Activated CD8-positive, alpha-beta T cell treated with anti-CD3 and anti-CD28 coated beads, Interleukin-2, amount 10 ng/mL, durations not matched to agents 7 days and 5 days (primary cell): ENCODE data around the gene GOLGA6A. TPM values are rescaled to one million over a fixed set of nuclear protein-coding genes. Genes with fewer than 3 reads are reported as not detected.

Experiments used
- ATAC-seq: fragments of 150-1000 bp; cut with Tn5 transposase; one replicate; pipeline ENCODE4 v1.10.0; 2021; ENCODE audit warnings: moderate library complexity
- CTCF ChIA-PET: fragments of 350-600 bp; sonication (Branson Sonifier 250); formaldehyde crosslinking; loops from one replicate; lab custom pipeline; 2021; ENCODE audit warnings: antibody characterized with exemption; lab: Charles Lee
- POLR2A ChIA-PET: fragments of 350-600 bp; sonication (Branson Sonifier 250); formaldehyde crosslinking; loops from one replicate; lab custom pipeline; 2021; ENCODE audit warnings: antibody characterized with exemption; lab: Charles Lee
- DNase-seq: peaks from one replicate; pipeline ENCODE4 v3.0.0-alpha.2; 2020
- H3K27ac Mint-ChIP-seq: one replicate; pipeline ENCODE4 v1.8.0; 2021; ENCODE audit warnings: mild to moderate bottlenecking, mixed read lengths
- H3K27me3 Mint-ChIP-seq: one replicate; pipeline ENCODE4 v1.8.0; 2021; ENCODE audit warnings: low read depth, mixed read lengths
- H3K36me3 Mint-ChIP-seq: one replicate; pipeline ENCODE4 v1.8.0; 2021; ENCODE audit warnings: low read depth, mixed read lengths
- H3K4me1 Mint-ChIP-seq: one replicate; pipeline ENCODE4 v1.8.0; 2021; ENCODE audit warnings: low read depth, mixed read lengths
- H3K4me3 Mint-ChIP-seq: one replicate; pipeline ENCODE4 v1.8.0; 2021; ENCODE audit warnings: mild to moderate bottlenecking, mixed read lengths
- H3K9me3 Mint-ChIP-seq: one replicate; pipeline ENCODE4 v1.8.0; 2022; ENCODE audit warnings: mixed read lengths; ENCODE audit not compliant: insufficient read depth
- total RNA-seq, 2 experiments: library from RNA; stranded (reverse); gene quantifications; one replicate each; pipeline ENCODE4 v1.2.3, GENCODE V29; 2021

Gene GOLGA6A
- total RNA-seq, 2 experiments from 2014 or later: not detected

DNA sequence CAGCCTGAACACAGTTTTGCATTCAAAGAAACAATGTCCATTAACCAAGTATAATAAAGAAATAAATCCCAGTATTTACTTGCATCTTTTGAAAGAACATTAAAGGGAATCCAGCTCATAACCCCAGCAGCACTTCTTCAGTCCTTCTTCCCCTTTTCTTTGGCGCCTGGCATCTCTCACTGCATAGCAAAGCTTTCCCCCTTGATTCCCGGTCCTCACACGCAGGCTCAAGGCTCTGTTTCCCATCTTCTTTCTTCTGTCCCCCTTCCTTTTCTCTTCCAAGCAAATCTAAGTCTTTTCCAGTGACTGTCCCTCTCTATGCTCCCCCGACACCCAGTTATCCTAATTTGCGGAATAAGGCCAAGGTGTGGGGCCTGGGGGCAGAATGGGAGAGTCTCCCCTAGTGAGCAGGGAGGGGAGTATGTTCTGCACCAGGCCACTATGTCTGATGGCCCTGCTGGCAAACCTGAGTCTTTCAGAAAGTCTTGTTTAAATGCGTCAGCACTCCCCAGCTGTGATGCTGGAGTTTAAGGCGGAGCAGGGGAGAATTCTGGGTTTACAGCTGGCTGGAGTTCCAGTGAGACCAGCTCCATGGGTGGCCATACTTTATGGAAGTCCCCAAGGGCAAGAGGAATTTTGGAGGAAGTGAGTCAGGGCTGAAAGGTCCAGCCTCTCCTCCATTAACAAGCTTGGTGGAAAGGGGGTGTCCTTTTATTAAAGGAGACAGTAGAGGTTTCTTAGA lies 42.1 kb downstream of the GOLGA6A start:
- Mint-ChIP-seq H3K27ac (no peak overlapping the region), H3K4me3 (no peak overlapping the region), H3K36me3 (peaks cover 38% of the 10 kb centered on the region), H3K27me3 (no peaks in the 10 kb centered on the region), H3K9me3 (no peaks in the 10 kb centered on the region), H3K4me1 (no peaks in the 10 kb centered on the region)
- POLR2A ChIA-PET: no interaction called here
- CTCF ChIA-PET: interaction anchor here (1.1 to 17.4 kb wide), 4 partner anchors 8 to 89 kb away, joined by 3 to 177 read pairs (median 6); no protein-coding TSS in a partner anchor
- ATAC-seq: no peak
- no peak for DNase-seq

DNA sequence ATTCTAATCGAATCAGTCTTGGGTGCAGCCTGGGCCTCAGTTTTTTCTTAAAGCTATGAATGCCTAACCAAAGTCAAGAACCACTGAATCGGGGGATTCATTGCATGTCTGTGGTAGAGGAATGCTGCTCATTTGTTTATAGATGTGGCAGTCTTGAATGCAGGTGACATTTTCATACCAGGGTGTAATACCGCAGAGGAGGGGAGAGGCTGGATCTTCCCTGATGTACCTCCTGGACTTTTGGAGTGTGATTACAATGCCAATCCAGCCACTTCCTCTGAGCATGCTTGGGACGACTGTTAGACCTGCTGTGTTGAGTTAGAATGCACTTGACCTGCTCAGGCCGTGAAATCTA lies 42.7 kb downstream of the GOLGA6A start:
- no peak for DNase-seq
- ATAC-seq: no peak
- Mint-ChIP-seq H3K4me1 (no peaks in the 10 kb centered on the region), H3K27me3 (no peaks in the 10 kb centered on the region), H3K36me3 (peaks cover 39% of the 10 kb centered on the region), H3K27ac (no peak overlapping the region), H3K4me3 (no peak overlapping the region), H3K9me3 (no peaks in the 10 kb centered on the region)
- POLR2A ChIA-PET: interaction anchor here (1.0 kb wide), 1 partner anchor 10 kb away, joined by 3 read pairs; no protein-coding TSS in a partner anchor
- CTCF ChIA-PET: interaction anchor here (1.2 to 17.4 kb wide), 2 partner anchors 9 to 67 kb away, joined by 7 to 177 read pairs; no protein-coding TSS in a partner anchor

DNA sequence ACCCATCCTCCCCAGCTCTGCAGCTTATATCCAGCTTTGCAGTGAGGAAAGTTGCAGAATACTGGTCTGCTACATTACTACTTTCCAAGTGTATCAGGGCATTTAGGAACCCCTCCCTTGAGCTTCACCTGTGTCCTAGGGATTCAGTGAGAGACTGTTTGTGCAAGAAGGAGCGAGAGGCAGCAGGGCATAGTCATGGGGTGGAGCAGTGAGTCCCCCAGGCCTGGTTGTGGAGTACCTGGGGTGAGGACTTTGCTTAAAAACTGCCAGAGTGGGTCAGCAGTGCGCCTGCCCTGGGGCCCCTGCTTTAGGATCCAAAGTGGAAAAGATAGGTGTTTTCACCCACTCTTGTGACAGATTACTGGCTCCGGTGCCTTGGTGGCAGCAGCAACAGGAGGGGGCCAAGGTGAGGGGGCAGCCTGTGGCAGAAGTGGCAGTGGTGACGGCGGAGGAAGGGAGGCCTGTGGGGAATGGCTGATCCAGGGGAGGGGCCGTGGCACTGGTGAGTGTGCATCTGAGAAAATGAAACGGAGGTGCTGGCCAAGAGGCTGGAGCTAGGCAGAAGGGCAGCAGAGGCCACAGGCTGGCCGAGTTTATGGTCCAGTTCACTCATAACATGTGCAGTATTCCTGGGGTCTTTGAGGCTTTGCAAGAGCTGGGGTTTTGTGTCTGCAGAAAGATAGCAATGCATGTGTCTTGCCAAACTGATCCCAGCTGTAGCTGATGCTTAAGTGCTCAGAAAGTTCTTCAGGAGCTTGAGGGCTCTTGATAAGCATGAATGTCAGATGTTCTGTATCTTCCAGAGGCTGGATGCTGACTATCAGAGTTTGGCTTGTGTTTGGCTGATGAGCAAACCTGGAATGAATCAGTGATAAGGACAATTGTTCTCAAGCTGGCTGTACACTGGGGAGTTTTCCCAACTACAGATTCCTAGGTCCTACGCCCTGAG lies 43.4 kb downstream of the GOLGA6A start:
- no peaks in the 10 kb centered on the region for H3K27me3 Mint-ChIP-seq
- H3K27ac Mint-ChIP-seq: peak overlapping the region; percentile 26
- DNase-seq (no peak), ATAC-seq (no peak)
- ChIA-PET POLR2A (interaction anchor here (1.0 kb wide), 1 partner anchor 9 kb away, joined by 3 read pairs; no protein-coding TSS in a partner anchor), CTCF (interaction anchor here (1.1 to 17.4 kb wide), 3 partner anchors 9 to 66 kb away, joined by 6 to 177 read pairs (median 7); no protein-coding TSS in a partner anchor)
- peaks cover 43% of the 10 kb centered on the region for H3K36me3 Mint-ChIP-seq
- no peak overlapping the region for H3K4me3 Mint-ChIP-seq
- H3K4me1 Mint-ChIP-seq: no peaks in the 10 kb centered on the region
- H3K9me3 Mint-ChIP-seq: no peaks in the 10 kb centered on the region

DNA sequence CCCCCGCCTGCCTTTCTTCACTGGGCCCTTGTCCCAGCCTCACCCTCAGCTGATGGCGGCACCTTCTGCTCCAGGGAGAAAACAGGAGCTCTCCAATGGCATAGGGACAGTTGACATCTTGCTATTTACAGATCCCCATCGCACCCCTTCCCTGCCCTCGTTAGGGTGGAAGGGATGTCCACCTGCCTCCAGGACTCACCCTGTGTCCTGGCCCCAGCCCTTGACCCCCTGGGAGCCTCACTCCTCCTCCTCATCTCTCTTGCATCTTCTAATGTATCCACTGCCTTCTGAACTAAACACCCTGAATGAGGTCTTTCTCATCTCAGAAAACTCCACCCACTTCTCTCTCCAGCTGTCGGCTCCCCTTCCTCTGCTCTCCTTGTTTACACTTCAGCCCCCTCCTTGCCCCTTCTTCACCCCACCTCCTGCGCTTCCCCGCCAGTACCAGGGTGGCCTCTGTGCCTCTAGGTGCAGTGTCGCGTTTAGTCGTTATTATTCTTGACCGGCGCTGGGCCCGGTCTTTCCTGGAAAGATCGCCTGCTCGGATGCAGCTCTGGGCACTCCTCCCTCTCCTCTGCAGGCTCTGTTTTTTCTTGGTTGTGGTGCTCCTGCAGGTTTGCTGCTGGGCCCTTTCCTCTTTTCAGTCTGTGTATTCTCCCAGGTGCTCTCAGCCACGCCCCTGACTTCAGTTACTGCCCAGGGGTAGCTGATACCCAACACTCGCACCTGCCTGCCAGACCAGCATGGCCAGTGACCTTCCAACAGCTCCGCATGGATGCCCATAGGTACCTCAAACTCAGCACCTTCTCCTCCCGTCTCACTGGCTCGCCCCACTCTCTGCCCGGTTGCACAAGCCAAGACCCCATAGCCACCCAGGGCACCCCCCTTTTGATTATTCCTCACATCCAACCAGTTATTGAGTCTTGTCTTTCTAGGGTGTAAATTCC lies 44.9 kb downstream of the GOLGA6A start:
- ChIA-PET CTCF (interaction anchor here (0.6 to 17.4 kb wide), 7 partner anchors 10 to 475 kb away, joined by 3 to 177 read pairs (median 6); no protein-coding TSS in a partner anchor), POLR2A (no interaction called here)
- Mint-ChIP-seq H3K27ac (no peak overlapping the region), H3K4me1 (peaks cover 4% of the 10 kb centered on the region), H3K36me3 (peaks cover 42% of the 10 kb centered on the region), H3K27me3 (no peaks in the 10 kb centered on the region), H3K9me3 (no peaks in the 10 kb centered on the region), H3K4me3 (no peak overlapping the region)
- no peak for DNase-seq
- no peak for ATAC-seq

DNA sequence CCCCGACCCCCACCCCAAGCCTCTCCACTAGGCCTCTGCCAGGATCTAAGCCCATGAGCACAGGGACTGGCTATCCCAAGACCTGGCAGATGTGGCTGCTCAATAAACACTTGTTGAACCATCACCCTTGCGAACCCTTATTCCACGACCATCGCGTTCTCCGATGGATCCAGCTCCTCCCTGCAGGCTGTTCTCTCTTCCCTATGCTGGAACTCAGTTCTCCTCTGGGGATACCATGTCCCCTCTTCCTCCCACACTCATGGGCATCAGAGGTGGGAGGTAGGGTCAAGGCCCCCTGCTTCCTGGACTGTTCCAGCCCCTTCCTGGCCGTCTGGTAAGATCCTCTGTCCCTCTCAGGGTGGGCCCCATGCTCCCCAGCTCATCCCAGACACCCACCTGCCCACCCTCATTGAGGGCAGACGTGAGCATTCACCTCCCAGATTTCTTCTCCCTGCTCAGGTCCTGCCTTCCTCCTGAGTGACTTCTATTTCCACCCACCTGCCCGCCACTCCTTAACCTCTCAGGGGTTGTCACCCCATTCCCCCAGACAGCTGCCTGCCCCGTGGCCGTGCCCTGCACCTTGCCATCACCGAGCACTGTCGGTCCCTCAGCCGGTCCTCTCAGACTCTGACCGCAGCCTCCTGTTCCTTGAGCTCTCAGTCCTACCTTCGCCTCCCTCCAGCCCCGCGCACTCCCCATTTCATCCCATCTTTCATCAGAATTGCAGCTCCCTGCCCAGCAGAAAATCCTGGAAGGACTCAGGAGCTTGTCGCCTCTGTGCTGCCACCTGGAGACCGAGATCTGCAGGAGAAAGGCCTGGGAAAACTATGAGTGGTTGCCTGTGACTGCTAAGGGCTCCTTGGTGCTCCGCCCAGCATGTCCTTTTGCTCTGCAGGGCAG lies 45.8 kb downstream of the GOLGA6A start:
- POLR2A ChIA-PET: interaction anchor here (0.6 kb wide), 1 partner anchor 9 kb away, joined by 3 read pairs; no protein-coding TSS in a partner anchor

DNA sequence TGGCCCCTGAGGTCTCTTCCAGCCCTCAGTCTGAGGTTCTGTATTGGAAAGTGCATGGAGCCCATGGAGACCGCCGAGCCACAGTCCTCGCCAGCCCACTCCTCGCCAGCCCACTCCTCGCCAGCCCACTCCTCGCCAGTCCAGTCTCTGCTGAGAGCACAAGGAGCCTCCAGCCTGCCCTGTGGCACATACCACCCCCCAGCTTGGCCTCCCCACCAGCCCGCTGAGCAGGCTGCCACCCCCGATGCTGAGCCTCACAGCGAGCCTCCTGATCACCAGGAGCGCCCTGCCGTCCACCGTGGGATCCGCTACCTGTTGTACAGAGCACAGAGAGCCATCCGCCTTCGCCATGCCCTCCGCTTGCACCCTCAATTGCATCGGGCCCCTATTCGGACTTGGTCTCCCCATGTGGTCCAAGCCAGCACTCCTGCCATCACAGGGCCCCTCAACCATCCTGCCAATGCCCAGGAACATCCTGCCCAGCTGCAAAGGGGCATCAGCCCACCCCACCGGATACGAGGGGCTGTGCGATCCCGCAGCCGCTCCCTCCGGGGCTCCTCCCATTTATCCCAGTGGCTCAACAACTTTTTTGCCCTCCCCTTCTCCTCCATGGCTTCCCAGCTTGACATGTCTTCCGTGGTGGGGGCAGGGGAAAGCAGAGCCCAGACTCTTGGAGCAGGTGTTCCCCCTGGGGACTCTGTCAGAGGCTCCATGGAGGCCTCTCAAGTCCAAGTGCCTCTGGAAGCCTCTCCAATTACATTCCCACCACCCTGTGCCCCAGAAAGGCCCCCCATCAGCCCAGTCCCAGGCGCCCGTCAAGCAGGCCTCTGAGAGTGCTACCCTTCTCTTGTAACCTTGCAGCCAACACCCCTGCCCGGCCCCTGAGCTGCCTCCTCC lies 47.0 kb downstream of the GOLGA6A start:
- H3K4me3 Mint-ChIP-seq: no peak overlapping the region
- no peak overlapping the region for H3K27ac Mint-ChIP-seq
- H3K36me3 Mint-ChIP-seq: peaks cover 56% of the 10 kb centered on the region

More for the DNA sequence above, 45.8 kb downstream of the GOLGA6A start:
- no peaks in the 10 kb centered on the region for H3K9me3 Mint-ChIP-seq
- no peaks in the 10 kb centered on the region for H3K27me3 Mint-ChIP-seq
- no peak for ATAC-seq
- H3K36me3 Mint-ChIP-seq: peaks cover 47% of the 10 kb centered on the region
- no peak overlapping the region for H3K4me3 Mint-ChIP-seq
- peak overlapping the region; percentile 5 for H3K27ac Mint-ChIP-seq
- no peak for DNase-seq
- H3K4me1 Mint-ChIP-seq: peaks cover 4% of the 10 kb centered on the region
- CTCF ChIA-PET: interaction anchor here (0.6 to 1.8 kb wide), 4 partner anchors 9 to 85 kb away, joined by 3 to 11 read pairs (median 6); no protein-coding TSS in a partner anchor

DNA sequence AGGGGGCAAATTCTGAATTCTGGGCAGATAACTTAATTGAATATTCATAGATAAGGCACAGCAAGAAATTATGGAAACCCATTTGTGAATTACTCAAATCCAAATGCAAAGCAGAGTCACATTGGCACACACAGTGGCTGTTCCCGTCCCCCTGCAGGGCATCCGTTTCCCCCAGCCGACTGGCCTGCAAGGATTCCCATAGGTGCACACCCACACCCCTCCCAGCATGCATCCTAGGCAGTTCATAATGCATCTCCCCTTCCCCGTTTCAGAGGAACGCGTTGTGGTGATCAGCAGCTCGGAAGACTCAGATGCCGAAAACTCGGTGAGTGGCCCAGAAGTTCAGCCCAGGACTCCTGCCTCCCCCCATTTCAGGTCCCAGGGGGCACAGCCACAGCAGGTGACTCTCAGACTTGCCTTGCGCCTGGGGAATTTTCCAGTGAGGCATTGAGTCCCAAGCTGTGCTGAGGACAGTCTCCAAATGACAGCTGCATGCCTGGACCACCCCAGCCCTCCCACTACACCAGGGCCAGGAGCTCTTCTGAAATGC lies 48.1 kb downstream of the GOLGA6A start:
- Mint-ChIP-seq H3K27ac (peak overlapping the region; percentile 43), H3K27me3 (no peaks in the 10 kb centered on the region), H3K4me1 (peaks cover 4% of the 10 kb centered on the region), H3K4me3 (no peak overlapping the region), H3K36me3 (peaks cover 62% of the 10 kb centered on the region), H3K9me3 (no peaks in the 10 kb centered on the region)
- no peak for ATAC-seq
- POLR2A ChIA-PET: no interaction called here
- CTCF ChIA-PET: interaction anchor here (1.2 kb wide), 1 partner anchor 62 kb away, joined by 3 read pairs; no protein-coding TSS in a partner anchor
- DNase-seq: no peak

More for the DNA sequence above, 47.0 kb downstream of the GOLGA6A start:
- no peaks in the 10 kb centered on the region for H3K9me3 Mint-ChIP-seq
- H3K27me3 Mint-ChIP-seq: no peaks in the 10 kb centered on the region
- DNase-seq (no peak), ATAC-seq (no peak)
- POLR2A ChIA-PET: no interaction called here
- peaks cover 4% of the 10 kb centered on the region for H3K4me1 Mint-ChIP-seq
- CTCF ChIA-PET: interaction anchor here (1.6 to 1.8 kb wide), 2 partner anchors 12 to 62 kb away, joined by 8 to 11 read pairs; no protein-coding TSS in a partner anchor

DNA sequence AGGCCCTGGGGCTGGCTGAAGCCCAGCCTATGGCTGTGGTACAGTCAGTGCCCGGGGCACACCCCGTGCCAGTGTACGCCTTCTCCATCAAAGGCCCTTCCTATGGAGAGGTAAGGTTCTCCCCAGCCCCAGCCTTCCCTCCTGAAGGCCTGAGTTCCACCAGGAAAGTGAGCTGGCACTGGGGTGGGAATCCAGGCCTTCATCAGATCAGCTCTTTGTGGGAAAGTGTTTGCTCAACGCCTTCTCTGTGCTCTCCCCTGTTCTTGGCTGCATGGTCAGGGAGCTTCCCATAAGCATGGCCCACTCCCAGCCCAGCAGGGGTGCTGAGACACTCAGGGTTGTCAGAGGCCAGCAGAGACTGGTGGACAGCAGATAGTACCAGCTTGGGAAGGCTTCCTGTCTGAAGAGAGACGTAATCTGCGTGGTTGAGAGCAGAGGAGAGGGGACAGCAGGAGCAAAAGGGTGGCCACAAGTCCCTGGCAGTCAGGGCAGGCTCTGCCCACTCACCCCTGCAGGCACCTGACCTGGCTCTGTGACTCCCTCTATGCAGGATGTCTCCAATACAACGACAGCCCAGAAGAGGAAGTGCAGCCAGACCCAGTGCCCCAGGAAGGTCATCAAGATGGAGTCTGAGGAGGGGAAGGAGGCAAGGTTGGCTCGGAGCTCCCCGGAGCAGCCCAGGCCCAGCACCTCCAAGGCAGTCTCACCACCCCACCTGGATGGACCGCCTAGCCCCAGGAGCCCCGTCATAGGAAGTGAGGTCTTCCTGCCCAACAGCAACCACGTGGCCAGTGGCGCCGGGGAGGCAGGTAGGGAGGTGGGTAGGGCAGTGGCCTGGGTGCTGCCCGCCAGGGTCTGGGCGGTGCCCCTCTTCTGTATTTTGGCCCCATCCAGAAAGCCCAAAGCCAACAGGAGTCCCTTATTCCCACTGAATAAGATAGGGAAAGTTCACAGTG lies 49.5 kb downstream of the GOLGA6A start:
- ChIA-PET CTCF (interaction anchor here (1.4 kb wide), 1 partner anchor 60 kb away, joined by 4 read pairs; no protein-coding TSS in a partner anchor), POLR2A (no interaction called here)
- no peaks in the 10 kb centered on the region for H3K27me3 Mint-ChIP-seq
- peaks cover 66% of the 10 kb centered on the region for H3K36me3 Mint-ChIP-seq
- peaks cover 4% of the 10 kb centered on the region for H3K4me1 Mint-ChIP-seq
- H3K4me3 Mint-ChIP-seq: no peak overlapping the region
- ATAC-seq (peak; percentile 25), DNase-seq (no peak)
- H3K9me3 Mint-ChIP-seq: no peaks in the 10 kb centered on the region
- no peak overlapping the region for H3K27ac Mint-ChIP-seq
